NCI-H748 (cell line): ENCODE data around the gene TRIP4.
"Not testable (repeated sequence)": the region's sequence is repeated elsewhere in the genome, so short reads cannot be mapped to it uniquely, and the experiment has no call there.

ENCODE experiments used
- DNase-seq: peaks from one replicate; lab custom pipeline; 2025; ENCODE audit not compliant: unreplicated experiment; lab: John Stamatoyannopoulos, UW

Gene TRIP4

GRCh38 chr15:64483749-64484148 is 96.1 kb downstream of the TRIP4 start:
- DNase-seq, result no peak

GRCh38 chr15:64485796-64486195 is 98.2 kb downstream of the TRIP4 start:
- no peak for DNase-seq

GRCh38 chr15:64490598-64491259 is 103.1 kb downstream of the TRIP4 start:
- DNase-seq, result no peak

- no peak for DNase-seq
Measured at GRCh38 chr15:64493641-64494040, 106.0 kb downstream of the TRIP4 start.

- DNase-seq, result not testable (repeated sequence)
Measured at GRCh38 chr15:64495968-64496367, 108.3 kb downstream of the TRIP4 start.

- DNase-seq, result no peak
Measured at GRCh38 chr15:64500695-64501395, 113.2 kb downstream of the TRIP4 start.

- no peak for DNase-seq
Measured at GRCh38 chr15:64501396-64501715, 113.7 kb downstream of the TRIP4 start.

GRCh38 chr15:64502151-64502550 is 114.5 kb downstream of the TRIP4 start:
- no peak for DNase-seq

GRCh38 chr15:64502551-64502950 is 114.9 kb downstream of the TRIP4 start:
- no peak for DNase-seq

GRCh38 chr15:64503197-64503596 is 115.6 kb downstream of the TRIP4 start:
- no peak for DNase-seq

GRCh38 chr15:64503640-64504039 is 116.0 kb downstream of the TRIP4 start:
- no peak for DNase-seq
